GM12892 (cell line): Measurements from ENCODE around the gene OR52B6.

Experiments
- POLR2A ChIP-seq: IDR thresholded peaks from 2 replicates; pipeline ENCODE4 v1.6.1; 2011; ENCODE audit warnings: low read depth, low read length, control low read depth
- POLR2AphosphoS5 ChIP-seq: IDR thresholded peaks from 2 replicates; pipeline ENCODE4 v1.6.1; 2011; ENCODE audit warnings: low read depth, low read length, control low read depth
- TAF1 ChIP-seq: IDR thresholded peaks from 2 replicates; pipeline ENCODE4 v1.6.1; 2011; ENCODE audit warnings: low read depth, mild to moderate bottlenecking, control low read depth, low read length, borderline replicate concordance

GRCh38 chr11:5581014-5581413 is 337 bp downstream of the OR52B6 start:
- TF ChIP-seq POLR2A (no peak), POLR2AphosphoS5 (no peak), TAF1 (no peak)
